ENCODE measurements around the gene AHCYL1. TPM values are rescaled to one million over a fixed set of nuclear protein-coding genes. Genes with fewer than 3 reads are reported as not detected.
"Not testable (repeated sequence)": the region's sequence is repeated elsewhere in the genome, so short reads cannot be mapped to it uniquely, and the experiment has no call there.

The AHCYL1 gene
- total and polyA plus RNA-seq, 4 donors: 24.9 to 40.7 (median 30.3) TPM

DNA sequence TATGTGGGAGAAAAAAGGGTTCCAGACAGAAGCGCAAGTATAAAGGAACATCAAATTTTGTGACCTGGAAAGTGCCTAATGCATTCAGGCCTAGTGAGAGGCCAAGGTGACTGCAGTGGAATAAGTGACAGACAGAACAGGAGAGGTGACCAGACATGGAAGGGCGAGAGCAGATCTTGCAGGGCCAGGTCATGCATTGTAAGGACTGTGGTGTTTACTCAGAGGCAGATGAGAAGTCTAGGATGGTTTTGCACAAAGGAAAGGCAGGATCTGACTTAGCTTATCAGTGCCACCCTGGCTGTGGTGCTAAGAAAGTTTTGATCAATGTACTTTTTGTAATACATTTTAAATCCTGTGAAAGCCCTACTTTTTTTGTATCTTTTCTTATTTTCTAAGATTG, 34.1 kb upstream of the AHCYL1 start:
- Histone ChIP-seq H3K36me3 (ENCODE audit: control insufficient read depth in 4 of 4, insufficient read depth in 3 of 4, low read depth in 1 of 4, low read length in 3 of 4) (no peaks in the 10 kb centered on the region), H3K9me3 (ENCODE audit: control insufficient read depth in 4 of 4, low read length in 3 of 4) (no peaks in the 10 kb centered on the region), H3K4me1 (ENCODE audit: control insufficient read depth in 4 of 4, insufficient read depth in 4 of 4, low read length in 3 of 4) (peaks cover 3 to 15% (median 13%) of the 10 kb centered on the region in 4 donors), H3K27ac (ENCODE audit: low read depth in 1 of 2, low read length in 2 of 2) (no peak overlapping the region), H3K27me3 (ENCODE audit: control insufficient read depth in 4 of 4, insufficient read depth in 4 of 4, low read length in 3 of 4) (no peaks in the 10 kb centered on the region), H3K4me3 (ENCODE audit: low read depth in 1 of 3, low read length in 3 of 3) (no peak overlapping the region), H3K9ac (ENCODE audit: low read depth in 1 of 2, low read length in 2 of 2) (no peak overlapping the region)
- no peak for TF ChIP-seq HNF4G (IDR thresholded peaks at IDR 0.05)
- TF ChIP-seq GABPA (IDR thresholded peaks at IDR 0.05 in 1 of 2, conservative IDR thresholded peaks at IDR 0.05 in 1 of 2): no peak
- TF ChIP-seq, protein P1, sequence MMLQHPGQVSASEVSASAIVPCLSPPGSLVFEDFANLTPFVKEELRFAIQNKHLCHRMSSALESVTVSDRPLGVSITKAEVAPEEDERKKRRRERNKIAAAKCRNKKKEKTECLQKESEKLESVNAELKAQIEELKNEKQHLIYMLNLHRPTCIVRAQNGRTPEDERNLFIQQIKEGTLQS (IDR thresholded peaks at IDR 0.05): no peak
- no peak for TF ChIP-seq HNF4A (conservative IDR thresholded peaks at IDR 0.05)
- TF ChIP-seq, protein P2, sequence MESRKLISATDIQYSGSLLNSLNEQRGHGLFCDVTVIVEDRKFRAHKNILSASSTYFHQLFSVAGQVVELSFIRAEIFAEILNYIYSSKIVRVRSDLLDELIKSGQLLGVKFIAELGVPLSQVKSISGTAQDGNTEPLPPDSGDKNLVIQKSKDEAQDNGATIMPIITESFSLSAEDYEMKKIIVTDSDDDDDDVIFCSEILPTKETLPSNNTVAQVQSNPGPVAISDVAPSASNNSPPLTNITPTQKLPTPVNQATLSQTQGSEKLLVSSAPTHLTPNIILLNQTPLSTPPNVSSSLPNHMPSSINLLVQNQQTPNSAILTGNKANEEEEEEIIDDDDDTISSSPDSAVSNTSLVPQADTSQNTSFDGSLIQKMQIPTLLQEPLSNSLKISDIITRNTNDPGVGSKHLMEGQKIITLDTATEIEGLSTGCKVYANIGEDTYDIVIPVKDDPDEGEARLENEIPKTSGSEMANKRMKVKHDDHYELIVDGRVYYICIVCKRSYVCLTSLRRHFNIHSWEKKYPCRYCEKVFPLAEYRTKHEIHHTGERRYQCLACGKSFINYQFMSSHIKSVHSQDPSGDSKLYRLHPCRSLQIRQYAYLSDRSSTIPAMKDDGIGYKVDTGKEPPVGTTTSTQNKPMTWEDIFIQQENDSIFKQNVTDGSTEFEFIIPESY (IDR thresholded peaks at IDR 0.05): no peak
- TF ChIP-seq SP1 (IDR thresholded peaks at IDR 0.05): no peak
- no peak for TF ChIP-seq FOXA1 (IDR thresholded peaks at IDR 0.05)
- DNase-seq (ENCODE audit: low spot score): no peak
- WGBS: 98% methylated on average over 2 of the region's 2 CpGs

DNA sequence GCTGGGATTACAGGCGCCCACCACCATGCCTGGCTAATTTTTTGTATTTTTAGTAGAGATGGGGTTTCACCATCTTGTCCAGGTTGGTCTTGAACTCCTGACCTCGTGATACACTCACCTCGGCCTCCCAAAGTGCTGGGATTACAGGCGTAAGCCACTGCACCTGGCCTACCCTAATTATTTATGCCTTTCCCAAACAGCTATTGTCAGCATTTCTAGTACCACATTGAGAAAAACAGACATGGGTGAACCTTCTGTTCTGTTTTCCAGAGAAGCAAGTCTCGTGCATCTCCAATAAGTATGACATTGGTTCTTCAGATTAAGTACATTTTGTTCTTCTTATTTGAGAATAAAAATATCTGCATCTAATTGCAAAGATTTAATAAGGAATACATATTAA, 33.1 kb upstream of the AHCYL1 start:
- H3K27ac ChIP-seq (ENCODE audit: low read depth in 1 of 2, low read length in 2 of 2); H3K4me3 ChIP-seq (ENCODE audit: low read depth in 1 of 3, low read length in 3 of 3); H3K9me3 ChIP-seq (ENCODE audit: control insufficient read depth in 4 of 4, low read length in 3 of 4); H3K36me3 ChIP-seq (ENCODE audit: control insufficient read depth in 4 of 4, insufficient read depth in 3 of 4, low read depth in 1 of 4, low read length in 3 of 4); DNase-seq (ENCODE audit: low spot score); H3K27me3 ChIP-seq (ENCODE audit: control insufficient read depth in 4 of 4, insufficient read depth in 4 of 4, low read length in 3 of 4); H3K9ac ChIP-seq (ENCODE audit: low read depth in 1 of 2, low read length in 2 of 2): not testable (repeated sequence)
- H3K4me1 ChIP-seq (ENCODE audit: control insufficient read depth in 4 of 4, insufficient read depth in 4 of 4, low read length in 3 of 4): peaks cover 3 to 15% (median 13%) of the 10 kb centered on the region in 4 donors
- 98% methylated on average over 5 of the region's 5 CpGs for WGBS

DNA sequence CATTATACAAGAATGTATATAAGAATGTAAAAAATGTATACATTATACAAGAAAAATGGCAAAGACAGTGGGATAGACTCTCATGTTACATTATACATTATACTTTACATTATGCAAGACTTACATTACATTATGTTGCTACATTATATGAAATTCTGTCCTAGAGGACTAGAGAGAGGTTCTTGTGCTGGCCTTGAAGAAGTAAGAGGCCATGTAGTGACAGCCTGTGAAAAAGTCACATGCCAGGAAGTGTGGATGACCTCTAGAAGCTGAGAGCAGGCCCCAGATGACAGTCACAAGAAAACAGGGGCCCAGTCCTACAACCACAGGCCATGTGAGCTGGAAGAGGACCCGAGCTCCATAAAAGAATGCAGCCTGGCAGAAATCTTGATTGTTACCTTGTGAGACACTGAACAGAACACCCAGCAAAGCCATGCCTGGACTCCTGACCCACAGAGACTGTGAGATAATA, 30.5 kb upstream of the AHCYL1 start:
- Histone ChIP-seq H3K4me1 (ENCODE audit: control insufficient read depth in 4 of 4, insufficient read depth in 4 of 4, low read length in 3 of 4) (peaks cover 0 to 2% (median under 1%) of the 10 kb centered on the region in 4 donors), H3K4me3 (ENCODE audit: low read depth in 1 of 3, low read length in 3 of 3) (no peak overlapping the region), H3K27me3 (ENCODE audit: control insufficient read depth in 4 of 4, insufficient read depth in 4 of 4, low read length in 3 of 4) (no peaks in the 10 kb centered on the region), H3K9me3 (ENCODE audit: control insufficient read depth in 4 of 4, low read length in 3 of 4) (no peaks in the 10 kb centered on the region), H3K36me3 (ENCODE audit: control insufficient read depth in 4 of 4, insufficient read depth in 3 of 4, low read depth in 1 of 4, low read length in 3 of 4) (no peaks in the 10 kb centered on the region), H3K27ac (ENCODE audit: low read depth in 1 of 2, low read length in 2 of 2) (no peak overlapping the region), H3K9ac (ENCODE audit: low read depth in 1 of 2, low read length in 2 of 2) (no peak overlapping the region)
- WGBS: 68% methylated on average over 1 of the region's 1 CpG
- no peak for DNase-seq (ENCODE audit: low spot score)
- no peak for TF ChIP-seq JUND (IDR thresholded peaks at IDR 0.05)
- TF ChIP-seq GABPA (IDR thresholded peaks at IDR 0.05 in 1 of 2, conservative IDR thresholded peaks at IDR 0.05 in 1 of 2): no peak
- TF ChIP-seq TAF1 (conservative IDR thresholded peaks at IDR 0.05): no peak
- no peak for TF ChIP-seq YY1 (IDR thresholded peaks at IDR 0.05)
- TF ChIP-seq NR2F2 (IDR thresholded peaks at IDR 0.05): peak; percentile 51

DNA sequence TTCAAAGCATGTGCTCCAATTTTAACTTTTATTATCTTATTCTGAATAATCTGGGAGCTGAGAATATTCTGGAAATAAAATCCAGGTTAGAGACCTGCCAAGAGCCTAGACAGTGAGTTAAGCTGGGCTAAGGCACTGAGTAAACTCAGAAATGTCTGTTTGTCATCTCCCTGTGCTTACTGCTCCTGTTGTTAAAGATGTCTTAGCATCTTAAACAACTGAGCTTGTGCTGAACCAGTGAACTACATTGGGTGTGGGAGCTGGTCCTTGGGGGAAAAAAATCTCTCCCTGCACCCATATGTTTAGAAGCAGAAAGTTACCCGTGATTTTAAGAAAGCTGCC, 25.0 kb upstream of the AHCYL1 start:
- peaks cover 8 to 30% (median 28%) of the 10 kb centered on the region in 4 donors for H3K4me1 ChIP-seq (ENCODE audit: control insufficient read depth in 4 of 4, insufficient read depth in 4 of 4, low read length in 3 of 4)
- no peak overlapping the region for H3K9ac ChIP-seq (ENCODE audit: low read depth in 1 of 2, low read length in 2 of 2)
- H3K4me3 ChIP-seq (ENCODE audit: low read depth in 1 of 3, low read length in 3 of 3): no peak overlapping the region
- 33% methylated on average over 1 of the region's 1 CpG for WGBS
- no peak for DNase-seq (ENCODE audit: low spot score)
- H3K36me3 ChIP-seq (ENCODE audit: control insufficient read depth in 4 of 4, insufficient read depth in 3 of 4, low read depth in 1 of 4, low read length in 3 of 4): no peaks in the 10 kb centered on the region
- no peaks in the 10 kb centered on the region for H3K27me3 ChIP-seq (ENCODE audit: control insufficient read depth in 4 of 4, insufficient read depth in 4 of 4, low read length in 3 of 4)
- no peaks in the 10 kb centered on the region for H3K9me3 ChIP-seq (ENCODE audit: control insufficient read depth in 4 of 4, low read length in 3 of 4)
- peak overlapping the region; percentile 54 to 59 for H3K27ac ChIP-seq (ENCODE audit: low read depth in 1 of 2, low read length in 2 of 2)
- TF ChIP-seq GABPA (IDR thresholded peaks at IDR 0.05 in 1 of 2, conservative IDR thresholded peaks at IDR 0.05 in 1 of 2) (no peak), RAD21 (IDR thresholded peaks at IDR 0.05) (no peak), JUND (IDR thresholded peaks at IDR 0.05) (no peak), TAF1 (conservative IDR thresholded peaks at IDR 0.05) (no peak), FOXA2 (IDR thresholded peaks at IDR 0.05) (no peak), YY1 (IDR thresholded peaks at IDR 0.05) (no peak), HNF4A (conservative IDR thresholded peaks at IDR 0.05) (no peak), SP1 (IDR thresholded peaks at IDR 0.05) (no peak), RXRA (IDR thresholded peaks at IDR 0.05) (no peak)
- TF ChIP-seq, protein P1 (IDR thresholded peaks at IDR 0.05): no peak
- TF ChIP-seq, protein P3, sequence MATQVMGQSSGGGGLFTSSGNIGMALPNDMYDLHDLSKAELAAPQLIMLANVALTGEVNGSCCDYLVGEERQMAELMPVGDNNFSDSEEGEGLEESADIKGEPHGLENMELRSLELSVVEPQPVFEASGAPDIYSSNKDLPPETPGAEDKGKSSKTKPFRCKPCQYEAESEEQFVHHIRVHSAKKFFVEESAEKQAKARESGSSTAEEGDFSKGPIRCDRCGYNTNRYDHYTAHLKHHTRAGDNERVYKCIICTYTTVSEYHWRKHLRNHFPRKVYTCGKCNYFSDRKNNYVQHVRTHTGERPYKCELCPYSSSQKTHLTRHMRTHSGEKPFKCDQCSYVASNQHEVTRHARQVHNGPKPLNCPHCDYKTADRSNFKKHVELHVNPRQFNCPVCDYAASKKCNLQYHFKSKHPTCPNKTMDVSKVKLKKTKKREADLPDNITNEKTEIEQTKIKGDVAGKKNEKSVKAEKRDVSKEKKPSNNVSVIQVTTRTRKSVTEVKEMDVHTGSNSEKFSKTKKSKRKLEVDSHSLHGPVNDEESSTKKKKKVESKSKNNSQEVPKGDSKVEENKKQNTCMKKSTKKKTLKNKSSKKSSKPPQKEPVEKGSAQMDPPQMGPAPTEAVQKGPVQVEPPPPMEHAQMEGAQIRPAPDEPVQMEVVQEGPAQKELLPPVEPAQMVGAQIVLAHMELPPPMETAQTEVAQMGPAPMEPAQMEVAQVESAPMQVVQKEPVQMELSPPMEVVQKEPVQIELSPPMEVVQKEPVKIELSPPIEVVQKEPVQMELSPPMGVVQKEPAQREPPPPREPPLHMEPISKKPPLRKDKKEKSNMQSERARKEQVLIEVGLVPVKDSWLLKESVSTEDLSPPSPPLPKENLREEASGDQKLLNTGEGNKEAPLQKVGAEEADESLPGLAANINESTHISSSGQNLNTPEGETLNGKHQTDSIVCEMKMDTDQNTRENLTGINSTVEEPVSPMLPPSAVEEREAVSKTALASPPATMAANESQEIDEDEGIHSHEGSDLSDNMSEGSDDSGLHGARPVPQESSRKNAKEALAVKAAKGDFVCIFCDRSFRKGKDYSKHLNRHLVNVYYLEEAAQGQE (IDR thresholded peaks at IDR 0.05): no peak
- TF ChIP-seq, protein P4, sequence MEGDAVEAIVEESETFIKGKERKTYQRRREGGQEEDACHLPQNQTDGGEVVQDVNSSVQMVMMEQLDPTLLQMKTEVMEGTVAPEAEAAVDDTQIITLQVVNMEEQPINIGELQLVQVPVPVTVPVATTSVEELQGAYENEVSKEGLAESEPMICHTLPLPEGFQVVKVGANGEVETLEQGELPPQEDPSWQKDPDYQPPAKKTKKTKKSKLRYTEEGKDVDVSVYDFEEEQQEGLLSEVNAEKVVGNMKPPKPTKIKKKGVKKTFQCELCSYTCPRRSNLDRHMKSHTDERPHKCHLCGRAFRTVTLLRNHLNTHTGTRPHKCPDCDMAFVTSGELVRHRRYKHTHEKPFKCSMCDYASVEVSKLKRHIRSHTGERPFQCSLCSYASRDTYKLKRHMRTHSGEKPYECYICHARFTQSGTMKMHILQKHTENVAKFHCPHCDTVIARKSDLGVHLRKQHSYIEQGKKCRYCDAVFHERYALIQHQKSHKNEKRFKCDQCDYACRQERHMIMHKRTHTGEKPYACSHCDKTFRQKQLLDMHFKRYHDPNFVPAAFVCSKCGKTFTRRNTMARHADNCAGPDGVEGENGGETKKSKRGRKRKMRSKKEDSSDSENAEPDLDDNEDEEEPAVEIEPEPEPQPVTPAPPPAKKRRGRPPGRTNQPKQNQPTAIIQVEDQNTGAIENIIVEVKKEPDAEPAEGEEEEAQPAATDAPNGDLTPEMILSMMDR (IDR thresholded peaks at IDR 0.05; ENCODE audit: low read depth, low read length, missing input control): no peak
